SKM-1 treated with dmso at 0.1 percent for 144 hours (cell line): Measurements from ENCODE around the gene EPHA5.
A peak's percentile ranks its signal among the peaks of the same experiment; 100 is the strongest.

Source experiments
- DNase-seq: peaks from one replicate; lab custom pipeline; 2025; ENCODE audit not compliant: unreplicated experiment; lab: John Stamatoyannopoulos, UW

Gene EPHA5

GRCh38 chr4:65670331-65671031 lies at the start of gene EPHA5:
Gene EPHA5, minus strand, starts transcription at chr4:65670489. Its CDS starts 747 bp downstream, at chr4:65669742.
- peak; percentile 26 for DNase-seq

- DNase-seq = no peak
These were observed 49.3 kb upstream of the EPHA5 start for GRCh38 chr4:65719635-65720034.

GRCh38 chr4:65698631-65699030 lies 28.3 kb upstream of the EPHA5 start:
- DNase-seq = no peak

GRCh38 chr4:65696436-65696835 lies 26.1 kb upstream of the EPHA5 start:
- DNase-seq = no peak

- no peak for DNase-seq
These were observed 1.1 kb upstream of the EPHA5 start for GRCh38 chr4:65671372-65671771.

GRCh38 chr4:65670020-65670330 lies 314 bp downstream of the EPHA5 start:
- DNase-seq = no peak

GRCh38 chr4:65669111-65670019 lies 924 bp downstream of the EPHA5 start:
- no peak for DNase-seq

GRCh38 chr4:65668201-65669089 lies 1.8 kb downstream of the EPHA5 start:
- DNase-seq = no peak

- DNase-seq = no peak
These were observed 2.7 kb downstream of the EPHA5 start for GRCh38 chr4:65667506-65668041.

- no peak for DNase-seq
These were observed 4.3 kb downstream of the EPHA5 start for GRCh38 chr4:65665771-65666523.

- no peak for DNase-seq
These were observed 8.8 kb downstream of the EPHA5 start for GRCh38 chr4:65661471-65661870.

- DNase-seq = no peak
These were observed 12.2 kb downstream of the EPHA5 start for GRCh38 chr4:65658117-65658516.

GRCh38 chr4:65656008-65656407 lies 14.3 kb downstream of the EPHA5 start:
- no peak for DNase-seq

GRCh38 chr4:65654976-65655375 lies 15.3 kb downstream of the EPHA5 start:
- DNase-seq = no peak

- DNase-seq = no peak
These were observed 16.4 kb downstream of the EPHA5 start for GRCh38 chr4:65653740-65654361.

GRCh38 chr4:65651751-65652150 lies 18.5 kb downstream of the EPHA5 start:
- DNase-seq = no peak

GRCh38 chr4:65651031-65651430 lies 19.3 kb downstream of the EPHA5 start:
- DNase-seq = no peak

GRCh38 chr4:65646136-65646535 lies 24.2 kb downstream of the EPHA5 start:
- no peak for DNase-seq

GRCh38 chr4:65645185-65645584 lies 25.1 kb downstream of the EPHA5 start:
- no peak for DNase-seq
